ENCODE data around the gene B4GALT6.

DNA sequence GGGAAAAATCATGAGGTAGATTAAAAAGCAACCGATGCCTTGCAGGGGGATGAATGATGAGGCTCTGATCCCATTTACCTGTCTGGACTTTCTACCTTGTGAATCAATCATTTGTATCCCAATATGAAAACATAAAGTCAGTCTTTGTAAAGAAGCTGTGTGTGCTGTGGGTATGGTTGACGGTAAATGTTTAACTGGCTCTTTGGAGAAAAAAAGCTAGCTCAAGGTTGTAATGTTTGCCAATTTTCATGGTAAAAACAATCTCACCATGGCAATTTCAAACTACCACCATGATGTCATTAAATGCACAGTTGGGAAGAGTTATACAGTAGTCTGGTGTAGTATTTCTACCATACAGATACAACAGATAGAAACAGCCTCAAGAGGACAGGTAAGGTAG, 78.1 kb downstream of the B4GALT6 start:
- TF ChIP-seq TAF1 (IDR thresholded peaks at IDR 0.05; ENCODE audit: borderline replicate concordance, low read depth, low read length): no peak
- TF ChIP-seq POLR2AphosphoS5 (IDR thresholded peaks at IDR 0.05; ENCODE audit: low read depth, low read length): no peak
- TF ChIP-seq POLR2A (IDR thresholded peaks at IDR 0.05; ENCODE audit: low read depth, low read length): no peak

Data from GM12892 (cell line).